ENCODE results near the gene MESP1.
"Not testable (repeated sequence)": the region's sequence is repeated elsewhere in the genome, so short reads cannot be mapped to it uniquely, and the experiment has no call there.

MESP1 gene

DNA sequence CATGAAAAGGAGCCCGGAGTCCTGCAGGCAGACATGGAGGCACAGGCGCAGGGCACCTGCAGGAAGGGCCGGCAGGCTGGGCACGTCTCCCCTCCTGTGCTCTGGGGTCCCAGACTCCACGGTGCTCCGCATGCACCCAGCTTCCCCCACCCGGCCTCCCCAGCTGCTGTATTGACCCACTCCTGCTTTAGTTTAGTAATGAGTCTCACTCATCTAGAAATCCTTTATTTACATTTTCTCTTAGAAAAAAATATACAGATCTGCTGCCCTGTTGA lies 33.6 kb upstream of the MESP1 start:
- no peak overlapping the region for H3K4me3 ChIP-seq (ENCODE audit: low read depth, low read length)
- no peak for DNase-seq (ENCODE audit: low read depth)
- TF ChIP-seq, protein P1, sequence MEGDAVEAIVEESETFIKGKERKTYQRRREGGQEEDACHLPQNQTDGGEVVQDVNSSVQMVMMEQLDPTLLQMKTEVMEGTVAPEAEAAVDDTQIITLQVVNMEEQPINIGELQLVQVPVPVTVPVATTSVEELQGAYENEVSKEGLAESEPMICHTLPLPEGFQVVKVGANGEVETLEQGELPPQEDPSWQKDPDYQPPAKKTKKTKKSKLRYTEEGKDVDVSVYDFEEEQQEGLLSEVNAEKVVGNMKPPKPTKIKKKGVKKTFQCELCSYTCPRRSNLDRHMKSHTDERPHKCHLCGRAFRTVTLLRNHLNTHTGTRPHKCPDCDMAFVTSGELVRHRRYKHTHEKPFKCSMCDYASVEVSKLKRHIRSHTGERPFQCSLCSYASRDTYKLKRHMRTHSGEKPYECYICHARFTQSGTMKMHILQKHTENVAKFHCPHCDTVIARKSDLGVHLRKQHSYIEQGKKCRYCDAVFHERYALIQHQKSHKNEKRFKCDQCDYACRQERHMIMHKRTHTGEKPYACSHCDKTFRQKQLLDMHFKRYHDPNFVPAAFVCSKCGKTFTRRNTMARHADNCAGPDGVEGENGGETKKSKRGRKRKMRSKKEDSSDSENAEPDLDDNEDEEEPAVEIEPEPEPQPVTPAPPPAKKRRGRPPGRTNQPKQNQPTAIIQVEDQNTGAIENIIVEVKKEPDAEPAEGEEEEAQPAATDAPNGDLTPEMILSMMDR (IDR thresholded peaks at IDR 0.05; ENCODE audit: low read depth, low read length, missing control alignments) = no peak

- TF ChIP-seq, protein P1 (IDR thresholded peaks at IDR 0.05; ENCODE audit: low read depth, low read length, missing control alignments) = no peak
- no peak for DNase-seq (ENCODE audit: low read depth)
- H3K4me3 ChIP-seq (ENCODE audit: low read depth, low read length) = no peak overlapping the region
Observed at GRCh38 chr15:89783861-89784685, 33.0 kb upstream of the MESP1 start.

DNA sequence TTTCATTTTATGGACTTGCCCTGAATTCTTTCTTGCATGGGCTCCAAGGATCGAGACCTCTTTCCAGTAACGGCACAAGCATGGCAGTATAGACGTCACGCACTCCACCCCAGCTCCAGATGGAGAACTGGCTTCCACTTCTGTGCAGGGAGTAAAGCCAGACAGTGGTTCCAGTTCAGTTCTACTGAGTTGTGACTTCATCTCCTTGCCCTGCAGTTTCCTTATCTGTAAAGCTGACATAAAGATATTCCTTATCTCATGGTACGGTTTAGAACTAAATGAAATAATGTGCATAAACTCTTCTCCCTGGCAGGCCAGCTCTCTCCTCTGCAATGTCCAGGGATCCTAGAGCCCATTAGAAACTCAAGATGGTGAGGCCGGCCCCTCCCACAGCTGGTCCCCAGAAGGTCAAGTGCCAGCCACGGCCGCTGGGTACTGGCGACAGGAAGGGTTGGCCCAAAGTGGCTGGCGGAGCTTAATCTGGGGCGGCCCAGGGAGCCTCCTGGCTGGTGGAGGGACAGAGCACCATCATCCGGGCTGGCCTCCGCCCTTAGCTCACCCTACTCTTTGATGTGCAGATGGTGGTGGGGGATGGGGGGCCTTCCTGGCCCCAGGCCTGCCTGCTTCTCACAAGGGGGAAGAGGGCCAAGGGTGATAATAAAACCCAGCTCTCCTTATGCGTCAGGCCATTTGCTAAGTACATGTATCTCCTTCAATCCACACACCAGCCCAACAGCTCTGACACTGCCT lies 32.2 kb upstream of the MESP1 start:
- TF ChIP-seq, protein P1 (IDR thresholded peaks at IDR 0.05; ENCODE audit: low read depth, low read length, missing control alignments) = no peak
- no peak overlapping the region for H3K4me3 ChIP-seq (ENCODE audit: low read depth, low read length)
- DNase-seq (ENCODE audit: low read depth) = no peak

DNA sequence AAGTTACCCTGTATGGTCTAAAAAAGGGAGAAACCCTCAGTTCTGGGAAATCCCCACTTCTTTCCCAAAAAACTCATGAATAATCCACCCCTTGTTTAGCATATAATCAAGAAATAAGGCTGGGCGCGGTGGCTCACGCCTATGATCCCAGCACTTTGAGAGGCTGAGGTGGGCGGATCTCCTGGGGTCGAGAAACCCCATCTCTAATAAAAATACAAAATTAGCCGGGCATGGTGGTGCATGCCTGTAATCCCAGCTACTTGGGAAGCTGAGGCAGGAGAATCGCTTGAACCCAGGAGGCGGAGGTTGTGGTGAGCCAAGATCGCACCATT lies 31.5 kb upstream of the MESP1 start:
- not testable (repeated sequence) for H3K4me3 ChIP-seq (ENCODE audit: low read depth, low read length); DNase-seq (ENCODE audit: low read depth)

- no peak for DNase-seq (ENCODE audit: low read depth)
Observed at GRCh38 chr15:89781891-89782618, 31.0 kb upstream of the MESP1 start.

GRCh38 chr15:89781055-89781454 lies 30.0 kb upstream of the MESP1 start:
- no peak overlapping the region; the same call in 1 of the 2 replicates for H3K4me3 ChIP-seq (ENCODE audit: low read depth, low read length)
- DNase-seq (ENCODE audit: low read depth) = no peak
- TF ChIP-seq, protein P1 (IDR thresholded peaks at IDR 0.05; ENCODE audit: low read depth, low read length, missing control alignments) = no peak

More at GRCh38 chr15:89781891-89782618, 31.0 kb upstream of the MESP1 start:
- peak overlapping the region; percentile 27 for H3K4me3 ChIP-seq (ENCODE audit: low read depth, low read length)
- TF ChIP-seq, protein P1 (IDR thresholded peaks at IDR 0.05; ENCODE audit: low read depth, low read length, missing control alignments) = no peak

DNA sequence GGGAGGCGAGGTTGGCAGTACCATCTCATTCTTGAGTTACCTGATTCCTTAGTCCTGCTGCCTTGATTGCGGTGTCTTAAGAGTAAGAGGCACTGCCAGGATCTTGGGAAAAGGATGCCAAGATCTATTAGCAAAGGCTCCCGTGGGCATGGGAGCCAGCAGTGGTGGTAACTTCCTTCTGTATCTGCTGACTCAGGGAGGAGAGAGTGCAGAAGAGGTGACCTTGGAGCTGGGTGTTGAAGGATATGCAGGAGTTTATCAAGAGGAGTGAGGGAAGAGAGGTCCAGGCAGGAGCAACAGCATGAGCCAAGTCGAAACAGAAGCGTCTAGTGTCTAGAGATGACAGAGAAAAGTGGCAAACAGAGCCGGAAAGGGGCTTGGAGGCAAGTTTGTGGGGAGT lies 29.6 kb upstream of the MESP1 start:
- H3K4me3 ChIP-seq (ENCODE audit: low read depth, low read length) = no peak overlapping the region
- DNase-seq (ENCODE audit: low read depth) = no peak
- TF ChIP-seq, protein P1 (IDR thresholded peaks at IDR 0.05; ENCODE audit: low read depth, low read length, missing control alignments) = no peak
